PC-3 (cell line): ENCODE measurements around the gene MPPED2.

Source experiments
- EZH2phosphoT487 ChIP-seq: fragments of 300-600 bp; sonication (generic); IDR thresholded peaks from 2 replicates; pipeline ENCODE4 v1.6.1; 2018; ENCODE audit warnings: mild to moderate bottlenecking, antibody characterized with exemption, low read length, borderline replicate concordance
- TF ChIP-seq, protein P1 (sequence below): fragments of 300-600 bp; sonication (generic); conservative IDR thresholded peaks from 2 replicates; pipeline ENCODE4 v1.5.1; 2017; ENCODE audit warnings: antibody characterized with exemption, low read depth, mild to moderate bottlenecking, low read length

DNA sequence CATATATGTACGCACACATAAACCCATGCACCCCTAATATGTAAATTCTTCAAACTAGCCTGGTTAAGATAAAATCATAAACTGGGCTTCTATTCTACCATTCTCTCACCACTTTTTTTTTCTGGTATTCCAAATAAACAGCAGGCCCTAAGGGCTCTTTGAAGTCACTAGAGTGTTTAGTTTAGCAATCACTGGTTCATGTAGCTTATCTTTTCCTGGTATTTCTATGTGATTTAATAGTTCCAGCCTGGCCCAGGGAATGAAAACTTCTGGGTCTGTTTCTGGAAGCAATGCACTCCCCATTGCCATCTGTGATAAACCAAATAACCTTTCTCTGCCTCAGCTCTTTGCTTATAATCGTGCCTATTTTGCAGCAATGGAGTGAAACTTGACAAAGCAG is 10.7 kb upstream of the MPPED2 start:
- TF ChIP-seq, protein P1, sequence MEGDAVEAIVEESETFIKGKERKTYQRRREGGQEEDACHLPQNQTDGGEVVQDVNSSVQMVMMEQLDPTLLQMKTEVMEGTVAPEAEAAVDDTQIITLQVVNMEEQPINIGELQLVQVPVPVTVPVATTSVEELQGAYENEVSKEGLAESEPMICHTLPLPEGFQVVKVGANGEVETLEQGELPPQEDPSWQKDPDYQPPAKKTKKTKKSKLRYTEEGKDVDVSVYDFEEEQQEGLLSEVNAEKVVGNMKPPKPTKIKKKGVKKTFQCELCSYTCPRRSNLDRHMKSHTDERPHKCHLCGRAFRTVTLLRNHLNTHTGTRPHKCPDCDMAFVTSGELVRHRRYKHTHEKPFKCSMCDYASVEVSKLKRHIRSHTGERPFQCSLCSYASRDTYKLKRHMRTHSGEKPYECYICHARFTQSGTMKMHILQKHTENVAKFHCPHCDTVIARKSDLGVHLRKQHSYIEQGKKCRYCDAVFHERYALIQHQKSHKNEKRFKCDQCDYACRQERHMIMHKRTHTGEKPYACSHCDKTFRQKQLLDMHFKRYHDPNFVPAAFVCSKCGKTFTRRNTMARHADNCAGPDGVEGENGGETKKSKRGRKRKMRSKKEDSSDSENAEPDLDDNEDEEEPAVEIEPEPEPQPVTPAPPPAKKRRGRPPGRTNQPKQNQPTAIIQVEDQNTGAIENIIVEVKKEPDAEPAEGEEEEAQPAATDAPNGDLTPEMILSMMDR: no peak
- no peak for TF ChIP-seq EZH2phosphoT487
